T-helper 17 cell (primary cell): ENCODE results near the gene PRR5. TPM values are rescaled to one million over a fixed set of nuclear protein-coding genes. Genes with fewer than 3 reads are reported as not detected.
"Not testable (repeated sequence)": the region's sequence is repeated elsewhere in the genome, so short reads cannot be mapped to it uniquely, and the experiment has no call there.

Source experiments
- ATAC-seq: fragments of 150-1000 bp; cut with Tn5 transposase; 2 replicates; pipeline ENCODE4 v1.10.0; 2021; ENCODE audit warnings: mild to moderate bottlenecking, moderate library complexity
- DNase-seq, 3 donors: peaks; one replicate each; pipeline versions ENCODE4 v3.0.0 to v3.0.0-alpha.2; 2020 to 2021
- H3K9me3 ChIP-seq: one replicate; pipeline ENCODE4 v1.7.0; 2013; ENCODE audit warnings: low read length, mild to moderate bottlenecking; ENCODE audit not compliant: control insufficient read depth, poor library complexity, severe bottlenecking
- H3K27ac Mint-ChIP-seq: one replicate; pipeline ENCODE4 v1.8.0; 2022; ENCODE audit warnings: mild to moderate bottlenecking, moderate library complexity, mixed read lengths
- H3K27me3 Mint-ChIP-seq: one replicate; pipeline ENCODE4 v1.8.0; 2022; ENCODE audit warnings: mixed read lengths
- H3K36me3 Mint-ChIP-seq: one replicate; pipeline ENCODE4 v1.8.0; 2022; ENCODE audit warnings: low read depth, mixed read lengths
- H3K4me1 Mint-ChIP-seq: one replicate; pipeline ENCODE4 v1.8.0; 2022; ENCODE audit warnings: mild to moderate bottlenecking, mixed read lengths
- H3K4me3 Mint-ChIP-seq: one replicate; pipeline ENCODE4 v1.8.0; 2022; ENCODE audit warnings: mild to moderate bottlenecking, moderate library complexity, mixed read lengths
- total RNA-seq, 4 donors: library from RNA in 2 of 4; stranded (reverse) in 2 of 4; gene quantifications; one replicate each; pipeline ENCODE4 v1.2.3 and lab custom pipeline; 2022 to 2026

PRR5 gene
- total RNA-seq, 2 donors from 2014 or later = 51.8 to 52.2 TPM

DNA sequence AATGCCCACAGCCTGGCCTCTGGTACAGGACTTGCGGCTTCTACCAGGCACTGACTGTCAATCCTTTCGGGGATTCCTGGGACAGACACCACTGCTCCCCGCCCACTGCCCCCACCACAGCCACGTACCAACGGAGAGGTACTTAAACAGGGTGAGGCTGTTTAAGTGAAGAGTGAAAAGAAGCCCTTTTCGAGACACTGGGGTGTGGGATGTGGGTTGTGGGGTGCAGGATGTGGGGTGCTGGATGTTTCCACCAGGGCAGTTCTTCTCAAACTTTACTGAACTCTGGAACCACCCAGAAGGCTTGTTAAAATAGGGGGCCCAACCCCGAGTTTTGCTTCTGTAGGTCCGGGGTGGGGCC, 34.2 kb upstream of the PRR5 start:
- no peaks in the 10 kb centered on the region for H3K9me3 ChIP-seq
- Mint-ChIP-seq H3K4me1 (peaks cover 57% of the 10 kb centered on the region), H3K27me3 (no peaks in the 10 kb centered on the region), H3K27ac (peak overlapping the region; percentile 91), H3K4me3 (peak overlapping the region; percentile 83), H3K36me3 (no peaks in the 10 kb centered on the region)
- ATAC-seq (peak; percentile 81), DNase-seq (peak; percentile 48 to 69 (median 51))

DNA sequence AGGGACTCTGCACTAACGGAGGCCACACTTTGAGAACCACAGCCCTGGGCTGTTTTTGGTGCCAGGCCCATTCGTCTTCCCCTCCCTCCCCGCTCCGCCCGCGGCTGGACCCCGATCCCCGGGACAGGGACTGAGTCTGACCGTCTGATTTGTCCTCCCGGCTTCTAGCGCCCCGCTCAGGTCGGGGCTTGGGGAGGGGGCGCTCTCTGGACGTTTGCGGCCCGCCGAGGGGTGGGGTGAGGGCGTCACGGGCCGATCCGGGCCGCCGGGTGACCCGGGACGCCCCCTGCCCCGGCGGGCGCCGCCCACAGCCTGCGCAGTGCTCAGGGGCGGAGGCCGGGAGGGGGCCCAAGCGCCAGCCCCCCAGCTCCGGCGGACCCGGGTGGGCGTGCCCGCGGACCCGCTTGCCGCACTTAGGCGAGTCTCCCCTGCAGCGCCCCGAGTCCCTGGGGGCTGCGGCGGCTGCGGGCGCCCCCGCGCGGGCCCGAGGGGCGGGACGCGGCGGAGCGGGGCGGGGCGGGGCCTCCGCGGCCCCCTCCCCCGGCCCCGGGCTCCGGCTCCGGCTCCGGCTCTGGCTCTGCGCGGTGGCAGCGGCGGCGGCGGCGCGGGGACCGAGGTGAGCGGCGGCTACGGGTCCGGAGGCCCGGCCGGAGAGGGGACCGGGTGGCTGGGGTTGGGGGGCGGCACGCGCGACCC, 33.7 kb upstream of the PRR5 start:
- Mint-ChIP-seq H3K4me1 (peaks cover 56% of the 10 kb centered on the region), H3K4me3 (peak overlapping the region; percentile 83), H3K36me3 (no peaks in the 10 kb centered on the region), H3K27ac (peak overlapping the region; percentile 91), H3K27me3 (no peaks in the 10 kb centered on the region)
- DNase-seq (peak; percentile 33 to 71 (median 64)), ATAC-seq (peak; percentile 63)
- no peaks in the 10 kb centered on the region for H3K9me3 ChIP-seq

DNA sequence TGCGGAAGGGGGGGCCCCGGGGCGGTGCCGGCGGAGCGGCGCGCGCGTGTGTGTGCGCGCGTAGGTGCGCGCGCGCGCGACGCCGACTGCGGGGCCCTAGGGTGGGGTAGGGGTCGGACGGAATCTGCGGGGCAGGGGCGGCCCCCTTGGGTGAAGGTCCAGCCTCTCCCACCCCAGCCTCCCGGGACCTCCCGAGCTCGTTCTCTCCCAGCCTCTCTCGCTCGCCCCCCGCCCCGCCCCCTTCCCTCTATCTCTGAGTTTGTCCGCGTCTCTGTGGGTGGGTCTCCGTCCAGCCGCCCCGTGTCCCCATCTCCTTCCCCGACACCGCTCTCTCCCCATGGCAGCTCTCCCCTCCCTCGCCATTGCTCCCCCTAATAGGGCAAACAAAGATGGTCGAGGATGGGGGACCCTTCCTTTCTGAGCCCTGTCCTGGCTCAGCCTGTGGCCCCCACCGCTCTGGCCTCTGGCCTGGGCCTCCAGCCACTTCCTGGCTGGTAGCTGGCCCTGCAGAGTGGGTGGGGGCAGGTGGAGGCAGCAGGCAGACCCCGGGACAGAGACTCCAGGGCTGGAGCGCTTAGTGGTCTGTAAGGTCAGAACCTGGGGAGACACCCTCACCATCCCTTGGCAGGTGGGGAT, 33.0 kb upstream of the PRR5 start:
- H3K4me1 Mint-ChIP-seq = peaks cover 52% of the 10 kb centered on the region
- H3K27ac Mint-ChIP-seq = no peak overlapping the region
- no peaks in the 10 kb centered on the region for H3K36me3 Mint-ChIP-seq
- no peaks in the 10 kb centered on the region for H3K27me3 Mint-ChIP-seq
- H3K9me3 ChIP-seq = no peaks in the 10 kb centered on the region
- DNase-seq (no peak), ATAC-seq (no peak)
- peak overlapping the region; percentile 88 for H3K4me3 Mint-ChIP-seq

DNA sequence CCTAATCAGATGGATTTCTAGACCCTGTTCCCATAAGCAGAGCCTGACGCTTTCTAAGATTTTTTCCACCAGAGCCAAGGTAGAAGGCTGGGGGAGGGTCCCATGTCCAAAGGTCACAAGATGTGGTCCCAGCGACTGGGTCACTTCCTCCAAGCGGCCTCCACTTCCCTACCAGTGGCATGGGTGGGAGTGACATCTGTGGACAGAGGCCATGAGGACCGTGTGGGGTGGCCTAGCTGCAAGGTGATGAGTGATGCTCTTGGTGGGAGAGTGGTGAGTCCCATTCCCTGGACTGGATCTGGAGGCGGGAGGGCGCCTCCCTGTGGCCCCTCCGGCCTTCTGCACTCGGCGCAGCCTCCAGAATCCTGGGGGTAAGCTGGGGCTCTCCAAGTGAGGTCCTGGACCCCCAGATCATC, 32.4 kb upstream of the PRR5 start:
- no peak for DNase-seq
- no peaks in the 10 kb centered on the region for H3K9me3 ChIP-seq
- peak overlapping the region; percentile 88 for H3K4me3 Mint-ChIP-seq
- no peak for ATAC-seq
- H3K27ac Mint-ChIP-seq = peak overlapping the region; percentile 59
- H3K4me1 Mint-ChIP-seq = peaks cover 48% of the 10 kb centered on the region
- H3K27me3 Mint-ChIP-seq = no peaks in the 10 kb centered on the region
- H3K36me3 Mint-ChIP-seq = no peaks in the 10 kb centered on the region

DNA sequence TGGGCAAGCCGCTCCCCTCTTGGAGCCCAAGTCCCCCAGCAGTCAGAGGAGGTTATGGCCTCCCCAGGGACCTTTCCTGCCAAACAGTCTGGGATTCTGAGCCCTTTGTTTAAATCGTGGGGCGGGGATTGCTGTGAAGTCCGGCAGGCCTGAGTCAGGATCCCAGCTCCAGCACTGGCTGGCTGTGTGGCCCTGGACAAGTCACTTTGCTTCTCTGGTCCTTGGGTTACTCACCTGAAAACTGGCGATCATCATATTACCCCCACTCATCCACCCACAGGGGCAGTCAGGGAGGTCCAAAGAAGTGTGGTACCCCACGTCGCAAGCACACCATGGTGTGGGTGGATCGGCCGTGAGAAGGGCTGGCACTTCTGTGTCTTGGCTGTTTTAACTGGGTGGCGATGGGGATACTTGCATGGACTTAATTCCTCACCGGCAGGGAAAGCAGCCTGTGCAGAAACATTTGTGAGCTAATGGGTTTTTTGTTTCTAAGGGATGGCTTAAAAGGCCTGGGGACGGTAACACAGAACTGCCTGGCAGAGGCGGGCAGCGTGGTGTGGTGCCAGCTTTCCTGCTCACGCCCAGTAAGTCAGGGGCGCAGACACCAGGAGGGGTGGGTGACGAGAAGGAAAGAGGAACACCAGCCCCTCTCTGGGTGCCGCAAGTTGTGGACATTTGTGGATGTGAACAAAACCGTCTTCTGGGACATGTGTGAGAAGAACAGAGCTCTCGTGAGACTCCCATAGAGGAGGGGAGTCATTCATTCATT, 31.6 kb upstream of the PRR5 start:
- DNase-seq = no peak
- Mint-ChIP-seq H3K4me3 (peak overlapping the region; percentile 33), H3K27me3 (no peaks in the 10 kb centered on the region), H3K36me3 (no peaks in the 10 kb centered on the region), H3K4me1 (peaks cover 48% of the 10 kb centered on the region), H3K27ac (peak overlapping the region; percentile 59)
- no peak for ATAC-seq
- H3K9me3 ChIP-seq = no peaks in the 10 kb centered on the region

DNA sequence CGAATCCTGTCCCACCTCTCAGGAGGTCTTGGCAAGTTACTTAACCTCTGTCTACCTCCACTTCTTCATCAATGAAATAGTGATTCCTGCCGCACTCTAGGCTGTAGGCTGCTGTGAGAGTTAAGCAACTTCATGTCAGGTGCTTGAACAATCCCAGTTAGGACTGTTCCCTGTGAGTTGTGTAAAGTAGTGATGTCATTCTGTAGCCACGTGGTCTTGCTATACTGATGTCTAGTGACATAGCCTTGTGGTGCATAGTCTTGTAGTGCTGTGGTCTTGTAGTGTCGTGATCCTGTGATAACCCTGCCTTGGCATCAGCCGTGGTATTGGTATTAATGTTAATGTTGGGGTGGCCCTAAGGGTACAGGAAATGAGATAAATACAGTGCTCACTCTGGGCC, 30.3 kb upstream of the PRR5 start:
- peak; percentile 20 for ATAC-seq
- H3K27me3 Mint-ChIP-seq = no peaks in the 10 kb centered on the region

DNA sequence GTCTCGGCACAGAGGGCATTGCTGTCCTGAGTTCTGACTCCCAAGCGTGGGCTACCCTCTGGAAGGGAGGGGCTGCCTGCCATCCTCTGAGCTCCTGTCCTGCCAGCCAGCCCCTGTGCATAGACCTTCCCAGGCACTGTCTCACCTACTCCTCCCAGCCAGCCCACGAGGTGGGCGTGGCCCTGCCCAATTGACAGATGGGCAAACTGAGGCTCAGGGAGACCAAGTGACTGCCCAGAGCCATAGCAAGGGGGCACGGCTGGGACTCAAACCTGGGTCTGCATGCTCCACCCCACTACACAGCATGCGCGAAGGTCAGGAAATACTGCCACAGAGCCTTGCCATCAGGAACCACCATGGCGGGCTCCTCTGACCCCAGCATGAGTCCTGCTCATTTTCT, 29.4 kb upstream of the PRR5 start:
- no peak overlapping the region for H3K27ac Mint-ChIP-seq
- H3K4me3 Mint-ChIP-seq = no peak overlapping the region

More for the DNA sequence above, 30.3 kb upstream of the PRR5 start:
- Mint-ChIP-seq H3K27ac (peak overlapping the region; percentile 86), H3K36me3 (no peaks in the 10 kb centered on the region), H3K4me1 (peaks cover 44% of the 10 kb centered on the region), H3K4me3 (peak overlapping the region; percentile 63)
- no peaks in the 10 kb centered on the region for H3K9me3 ChIP-seq
- no peak for DNase-seq

DNA sequence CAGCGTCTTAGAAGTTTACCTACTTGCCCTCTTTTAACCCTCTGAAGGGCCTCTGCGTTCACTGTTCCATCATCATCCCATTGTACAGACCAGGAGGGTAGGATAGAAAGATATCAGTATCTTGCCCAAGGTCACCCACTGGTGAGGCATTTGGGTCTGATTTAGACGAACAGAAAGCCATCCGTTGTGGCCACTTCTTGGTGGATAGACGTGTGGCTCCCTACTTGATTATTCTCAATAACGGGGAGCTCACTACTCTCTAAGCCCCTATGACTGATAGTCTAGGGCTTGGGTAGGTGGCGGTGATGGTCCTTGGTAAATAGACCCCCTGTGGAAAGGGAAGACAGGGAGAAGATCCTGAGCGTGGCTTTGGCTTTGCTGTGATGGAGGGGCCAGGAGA, 28.6 kb upstream of the PRR5 start:
- Mint-ChIP-seq H3K36me3 (no peaks in the 10 kb centered on the region), H3K4me1 (peaks cover 34% of the 10 kb centered on the region), H3K4me3 (no peak overlapping the region), H3K27ac (no peak overlapping the region), H3K27me3 (no peaks in the 10 kb centered on the region)
- H3K9me3 ChIP-seq = no peaks in the 10 kb centered on the region
- ATAC-seq (no peak), DNase-seq (no peak)

More for the DNA sequence above, 29.4 kb upstream of the PRR5 start:
- Mint-ChIP-seq H3K36me3 (no peaks in the 10 kb centered on the region), H3K4me1 (peaks cover 37% of the 10 kb centered on the region), H3K27me3 (no peaks in the 10 kb centered on the region)
- DNase-seq (no peak), ATAC-seq (no peak)
- H3K9me3 ChIP-seq = no peaks in the 10 kb centered on the region

DNA sequence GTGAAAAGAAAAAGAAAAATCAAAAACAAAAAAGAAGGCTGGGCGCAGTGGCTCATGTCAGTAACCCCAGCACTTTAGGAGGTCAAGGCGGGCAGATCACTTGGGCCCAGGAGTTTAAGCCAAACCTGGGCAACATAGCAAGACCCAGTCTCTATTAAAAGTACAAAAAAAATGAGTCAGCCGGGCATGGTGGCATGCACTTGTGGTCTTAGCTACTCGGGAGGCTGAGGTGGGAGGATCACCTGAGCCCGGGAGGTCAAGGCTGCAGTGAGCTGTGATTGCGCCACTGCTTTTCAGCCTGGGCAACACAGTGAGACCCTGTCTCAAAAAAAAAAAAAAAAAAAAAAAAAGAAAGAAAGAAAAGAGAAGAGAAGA, 26.0 kb upstream of the PRR5 start:
- H3K36me3 Mint-ChIP-seq, ATAC-seq, DNase-seq, H3K27me3 Mint-ChIP-seq, H3K4me3 Mint-ChIP-seq, H3K9me3 ChIP-seq: not testable (repeated sequence)
- Mint-ChIP-seq H3K4me1 (peaks cover 31% of the 10 kb centered on the region), H3K27ac (peak overlapping the region; percentile 84)

DNA sequence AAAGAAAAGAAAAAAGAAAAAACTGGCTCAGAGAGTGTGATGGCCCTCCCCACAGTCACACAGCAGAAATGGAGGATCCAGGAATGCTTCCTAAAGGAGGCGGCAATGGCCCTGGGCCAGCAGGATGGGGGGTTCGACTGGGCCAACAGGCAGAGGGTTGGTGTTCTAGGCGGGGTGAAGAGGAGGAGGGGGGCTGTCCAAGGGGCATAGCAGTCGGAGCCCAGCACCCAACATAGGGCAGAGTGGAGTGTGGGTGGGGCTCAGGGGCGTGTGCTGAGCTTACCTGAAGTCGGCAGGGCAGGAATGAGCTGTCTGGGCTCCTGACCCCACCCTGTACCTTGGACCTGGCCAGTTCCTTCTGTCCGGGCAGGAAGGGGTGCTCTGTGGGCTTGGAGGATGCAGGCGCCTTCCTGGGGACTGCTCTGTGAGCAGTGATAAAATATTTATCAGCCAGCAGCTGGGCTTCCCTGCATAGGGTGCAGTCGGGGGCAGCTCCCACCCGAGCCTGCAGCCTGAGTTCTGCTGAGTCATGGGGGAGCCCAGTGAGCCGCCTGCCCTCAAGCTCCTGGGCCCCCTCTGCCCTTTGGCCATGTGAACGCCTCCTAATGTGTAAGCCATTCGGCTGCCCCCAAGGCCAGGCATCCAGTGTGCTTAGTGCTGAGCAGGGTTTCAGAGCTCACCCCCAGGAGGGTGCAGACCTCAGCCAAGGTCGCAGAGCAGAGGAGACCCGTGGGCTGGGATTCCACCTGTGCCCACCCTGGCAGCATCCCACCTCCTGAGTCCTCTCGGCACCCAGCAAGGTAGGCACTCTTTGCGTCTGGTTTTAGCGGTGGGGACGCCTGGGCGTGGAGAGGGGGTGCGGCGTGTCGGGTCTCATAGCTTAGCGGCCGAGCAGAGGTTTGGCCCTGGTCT, 25.3 kb upstream of the PRR5 start:
- H3K4me3 Mint-ChIP-seq = no peak overlapping the region

DNA sequence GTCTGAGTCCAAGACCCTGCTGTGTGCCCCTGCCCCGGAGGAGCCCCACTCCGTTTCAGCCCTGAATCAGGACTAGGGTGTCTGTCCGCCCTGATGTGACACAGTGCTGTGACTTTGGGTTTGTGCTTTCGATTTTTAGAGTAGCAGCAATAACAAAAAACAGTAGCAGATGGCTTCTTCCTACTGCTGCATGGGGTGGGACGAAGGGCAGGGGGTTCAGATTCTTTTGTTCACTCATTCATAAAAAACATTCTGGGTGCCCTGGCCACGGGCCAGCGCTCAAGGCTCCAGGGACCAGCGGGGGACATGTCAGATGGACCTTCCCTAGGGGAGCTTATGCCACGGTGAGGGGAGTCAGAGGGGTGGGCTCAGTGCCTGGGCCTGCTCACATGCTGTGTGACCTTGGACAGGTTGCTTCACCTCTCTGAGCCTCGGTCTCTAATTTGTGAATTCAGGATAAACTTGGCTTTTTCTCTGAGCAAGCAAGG, 24.6 kb upstream of the PRR5 start:
- H3K9me3 ChIP-seq = no peaks in the 10 kb centered on the region
- Mint-ChIP-seq H3K4me1 (peaks cover 28% of the 10 kb centered on the region), H3K27ac (no peak overlapping the region), H3K36me3 (peaks cover 2% of the 10 kb centered on the region), H3K4me3 (no peak overlapping the region), H3K27me3 (no peaks in the 10 kb centered on the region)
- no peak for ATAC-seq
- no peak for DNase-seq

More for the DNA sequence above, 25.3 kb upstream of the PRR5 start:
- peak overlapping the region; percentile 84 for H3K27ac Mint-ChIP-seq
- H3K36me3 Mint-ChIP-seq = peaks cover 2% of the 10 kb centered on the region
- DNase-seq (no peak), ATAC-seq (no peak)
- no peaks in the 10 kb centered on the region for H3K27me3 Mint-ChIP-seq
- H3K9me3 ChIP-seq = no peaks in the 10 kb centered on the region
- H3K4me1 Mint-ChIP-seq = peaks cover 31% of the 10 kb centered on the region

DNA sequence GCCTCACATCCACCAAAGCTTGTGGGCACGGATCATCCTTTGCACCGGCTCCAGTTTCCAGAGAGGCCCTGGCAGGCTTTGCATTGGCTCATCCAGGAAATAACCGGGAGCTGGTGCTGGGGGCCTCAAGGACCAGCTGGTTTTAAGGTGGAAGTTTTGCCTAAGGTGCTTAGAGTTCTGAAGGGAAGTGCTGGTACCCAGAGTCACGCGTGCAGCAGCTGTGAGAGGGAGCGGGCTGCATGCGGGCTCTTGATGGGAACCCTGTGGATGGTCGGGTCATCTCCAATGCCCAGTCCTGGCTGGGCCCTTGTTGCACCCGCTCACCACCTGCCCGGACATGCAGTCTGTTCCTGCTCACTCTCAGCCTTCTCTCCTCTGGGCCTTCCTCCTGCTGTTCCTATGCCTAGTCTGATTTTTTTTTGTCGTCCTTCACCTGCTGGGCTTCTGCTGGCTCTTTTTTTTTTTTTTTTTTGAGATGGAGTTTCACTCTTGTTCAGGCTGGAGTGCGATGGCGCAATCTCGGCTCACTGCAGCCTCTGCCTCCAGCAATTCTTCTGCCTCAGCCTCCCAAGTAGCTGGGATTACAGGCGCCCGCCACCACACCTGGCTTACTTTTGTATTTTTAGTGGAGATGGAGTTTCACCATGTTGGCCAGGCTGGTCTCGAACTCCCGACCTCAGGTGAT, 24.0 kb upstream of the PRR5 start:
- ATAC-seq (no peak), DNase-seq (no peak)
- no peaks in the 10 kb centered on the region for H3K9me3 ChIP-seq
- H3K4me1 Mint-ChIP-seq = peaks cover 26% of the 10 kb centered on the region
- H3K4me3 Mint-ChIP-seq = no peak overlapping the region
- no peaks in the 10 kb centered on the region for H3K27me3 Mint-ChIP-seq
- H3K27ac Mint-ChIP-seq = peak overlapping the region; percentile 83
- peaks cover 2% of the 10 kb centered on the region for H3K36me3 Mint-ChIP-seq
